HepG2 (cell line): ENCODE data around the gene NR2F1-AS1.
A peak's percentile ranks its signal among the peaks of the same experiment; 100 is the strongest.

Source experiments
- CEBPB ChIP-seq: IDR thresholded peaks from 2 replicates; pipeline ENCODE4 v1.6.1; 2011; ENCODE audit warnings: low read depth, low read length, improper control_type of control experiment, borderline replicate concordance
- CENPT ChIP-seq: sonication (generic); formaldehyde crosslinking; IDR thresholded peaks from 2 replicates; pipeline ENCODE4 v1.8.0; 2022; ENCODE audit warnings: low read depth, mild to moderate bottlenecking, moderate library complexity, missing genetic modification reagents
- CTCF ChIP-seq: sonication (generic); formaldehyde crosslinking; IDR thresholded peaks from 2 replicates; pipeline ENCODE4 v1.5.0; 2020; ENCODE audit warnings: mild to moderate bottlenecking, missing genetic modification reagents, moderate library complexity
- SIN3A ChIP-seq: IDR thresholded peaks from 2 replicates; pipeline ENCODE4 v1.6.1; 2011; ENCODE audit warnings: low read depth, mild to moderate bottlenecking, control low read depth, low read length, borderline replicate concordance
- ZNF335 ChIP-seq: sonication (generic); formaldehyde crosslinking; IDR thresholded peaks from 2 replicates; pipeline ENCODE4 v1.4.0; 2020; ENCODE audit warnings: missing genetic modification reagents
- TF ChIP-seq, protein P1 (sequence below): sonication (generic); formaldehyde crosslinking; conservative IDR thresholded peaks from 2 replicates; pipeline ENCODE4 v1.8.0; 2022; ENCODE audit warnings: missing genetic modification reagents

- TF ChIP-seq, protein P1, sequence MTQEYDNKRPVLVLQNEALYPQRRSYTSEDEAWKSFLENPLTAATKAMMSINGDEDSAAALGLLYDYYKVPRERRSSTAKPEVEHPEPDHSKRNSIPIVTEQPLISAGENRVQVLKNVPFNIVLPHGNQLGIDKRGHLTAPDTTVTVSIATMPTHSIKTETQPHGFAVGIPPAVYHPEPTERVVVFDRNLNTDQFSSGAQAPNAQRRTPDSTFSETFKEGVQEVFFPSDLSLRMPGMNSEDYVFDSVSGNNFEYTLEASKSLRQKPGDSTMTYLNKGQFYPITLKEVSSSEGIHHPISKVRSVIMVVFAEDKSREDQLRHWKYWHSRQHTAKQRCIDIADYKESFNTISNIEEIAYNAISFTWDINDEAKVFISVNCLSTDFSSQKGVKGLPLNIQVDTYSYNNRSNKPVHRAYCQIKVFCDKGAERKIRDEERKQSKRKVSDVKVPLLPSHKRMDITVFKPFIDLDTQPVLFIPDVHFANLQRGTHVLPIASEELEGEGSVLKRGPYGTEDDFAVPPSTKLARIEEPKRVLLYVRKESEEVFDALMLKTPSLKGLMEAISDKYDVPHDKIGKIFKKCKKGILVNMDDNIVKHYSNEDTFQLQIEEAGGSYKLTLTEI (CRISPR knock-in tag), result no peak
- TF ChIP-seq CTCF (peak; percentile 68), CEBPB (no peak), CENPT (CRISPR knock-in tag) (no peak), SIN3A (no peak), ZNF335 (CRISPR knock-in tag) (no peak)
These were observed 15.9 kb upstream of the NR2F1-AS1 start for GRCh38 chr5:93596676-93597490.
